Cardiac septum (tissue), 1 donor: ENCODE data around the gene TWF1. TPM values are rescaled to one million over a fixed set of nuclear protein-coding genes. Genes with fewer than 3 reads are reported as not detected.
A peak's percentile ranks its signal among the peaks of the same experiment; 100 is the strongest.

Experiments used
- DNase-seq: peaks from one replicate; pipeline ENCODE4 v3.0.0-alpha.2; 2020; ENCODE audit warnings: low spot score
- intact Hi-C: fragments of 100-400 bp; cut with DNase I; formaldehyde crosslinking; loops from one replicate; pipeline ENCODE4 v1.14.0; 2022
- total RNA-seq: library from RNA; stranded (reverse); fragmentation: NEBNext Ultra II Directional; extraction: Animal tissue kit (Norgen Biotek cat#: 25700); gene quantifications from one replicate; pipeline ENCODE4 v1.2.1, GENCODE V29; 2021
- donor health status: DM: no; HTN: no; CAD: no.

The TWF1 gene
- total RNA-seq, 1 donor from 2014 or later, result 16.5 TPM

- DNase-seq, result no peak
- intact Hi-C loops, result no loop called here
These were observed 5.9 kb upstream of the TWF1 start for GRCh38 chr12:43812057-43812456.

GRCh38 chr12:43807386-43807785 lies 1.3 kb upstream of the TWF1 start:
- DNase-seq, result no peak
- intact Hi-C loops, result loop anchor here (2.0 kb wide), 1 partner anchor 49 kb away; the partner anchor contains the start of genes IRAK4 and PUS7L

GRCh38 chr12:43806737-43807072 lies 588 bp upstream of the TWF1 start:
- no peak for DNase-seq
- intact Hi-C loops, result loop anchor here (1.0 to 2.0 kb wide), 2 partner anchors 30 to 48 kb away; partner anchors contain the start of genes IRAK4, PUS7L and TMEM117

- DNase-seq, result no peak
- intact Hi-C loops, result no loop called here
These were observed 813 bp downstream of the TWF1 start for GRCh38 chr12:43805149-43805859.

GRCh38 chr12:43797561-43798217 lies 8.4 kb downstream of the TWF1 start:
- intact Hi-C loops, result no loop called here

GRCh38 chr12:43795716-43796280 lies 10.3 kb downstream of the TWF1 start:
- intact Hi-C loops, result no loop called here
- DNase-seq, result no peak

More at GRCh38 chr12:43797561-43798217, 8.4 kb downstream of the TWF1 start:
- DNase-seq, result no peak

GRCh38 chr12:43789941-43790340 lies 16.2 kb downstream of the TWF1 start:
- intact Hi-C loops, result no loop called here
- DNase-seq, result no peak

- DNase-seq, result no peak
These were observed 19.0 kb downstream of the TWF1 start for GRCh38 chr12:43786899-43787693.

GRCh38 chr12:43776498-43776897 lies 29.6 kb downstream of the TWF1 start:
- no peak for DNase-seq
- intact Hi-C loops, result loop anchor here (10.0 kb wide), 1 partner anchor 108 kb away; no protein-coding TSS in a partner anchor

More at GRCh38 chr12:43786899-43787693, 19.0 kb downstream of the TWF1 start:
- intact Hi-C loops, result no loop called here

- intact Hi-C loops, result no loop called here
- no peak for DNase-seq
These were observed 39.8 kb downstream of the TWF1 start for GRCh38 chr12:43766291-43766690.

- intact Hi-C loops, result no loop called here
- no peak for DNase-seq
These were observed 41.6 kb downstream of the TWF1 start for GRCh38 chr12:43764528-43764927.

- no peak for DNase-seq
- intact Hi-C loops, result no loop called here
These were observed 42.3 kb downstream of the TWF1 start for GRCh38 chr12:43763769-43764168.

GRCh38 chr12:43762596-43762995 lies 43.5 kb downstream of the TWF1 start:
- no peak for DNase-seq
- intact Hi-C loops, result no loop called here

GRCh38 chr12:43761500-43761899 lies 44.6 kb downstream of the TWF1 start:
- no peak for DNase-seq
- intact Hi-C loops, result no loop called here

GRCh38 chr12:43760396-43760795 lies 45.7 kb downstream of the TWF1 start:
- DNase-seq, result no peak
- intact Hi-C loops, result no loop called here

- intact Hi-C loops, result loop anchor here (2.0 kb wide), 1 partner anchor 48 kb away; the partner anchor contains the start of gene TWF1
These were observed 47.2 kb downstream of the TWF1 start, which contains the start of the genes IRAK4 and PUS7L for GRCh38 chr12:43758728-43759563. TSS of gene IRAK4 (plus strand) at chr12:43758951. CDS start at chr12:43768112, 9,161 bp downstream. TSS of gene PUS7L (minus strand) at chr12:43758790. CDS start at chr12:43755245, 3,545 bp downstream.

GRCh38 chr12:43758247-43758727 lies 47.8 kb downstream of the TWF1 start:
- DNase-seq, result peak; percentile 74
- intact Hi-C loops, result loop anchor here (2.0 kb wide), 1 partner anchor 49 kb away; the partner anchor contains the start of gene TWF1

More at GRCh38 chr12:43758728-43759563, 47.2 kb downstream of the TWF1 start, which contains the start of the genes IRAK4 and PUS7L:
- DNase-seq, result peak; percentile 98

GRCh38 chr12:43754015-43754414 lies 52.1 kb downstream of the TWF1 start:
- intact Hi-C loops, result no loop called here
- no peak for DNase-seq
